GM19043 (cell line): Measurements from ENCODE around the gene MAP3K8.
A peak's percentile ranks its signal among the peaks of the same experiment; 100 is the strongest.

Source experiments
- ATAC-seq: cut with Tn5 transposase; IDR thresholded peaks from one replicate; pipeline ENCODE4 v1.9.1; 2021; ENCODE audit warnings: low read depth; ENCODE audit not compliant: unreplicated experiment

Gene MAP3K8

GRCh38 chr10:30433730-30434272 is at the start of gene MAP3K8:
MAP3K8 (plus strand) TSS chr10:30434184; CDS start chr10:30438939, 4,755 bp downstream.
- ATAC-seq: peak; percentile 43

- ATAC-seq: no peak
These were observed 49.2 kb upstream of the MAP3K8 start for GRCh38 chr10:30384701-30385201.

GRCh38 chr10:30386801-30387588 is 47.0 kb upstream of the MAP3K8 start:
- no peak for ATAC-seq

GRCh38 chr10:30387646-30388243 is 46.2 kb upstream of the MAP3K8 start:
- no peak for ATAC-seq

GRCh38 chr10:30389543-30389942 is 44.4 kb upstream of the MAP3K8 start:
- ATAC-seq: no peak

GRCh38 chr10:30390207-30390606 is 43.8 kb upstream of the MAP3K8 start:
- ATAC-seq: no peak

GRCh38 chr10:30391266-30391665 is 42.7 kb upstream of the MAP3K8 start:
- ATAC-seq: no peak

GRCh38 chr10:30392564-30392990 is 41.4 kb upstream of the MAP3K8 start:
- peak; percentile 86 for ATAC-seq

GRCh38 chr10:30396293-30396692 is 37.7 kb upstream of the MAP3K8 start:
- no peak for ATAC-seq

- ATAC-seq: no peak
These were observed 37.3 kb upstream of the MAP3K8 start for GRCh38 chr10:30396698-30397097.

- no peak for ATAC-seq
These were observed 35.8 kb upstream of the MAP3K8 start for GRCh38 chr10:30398193-30398592.

- ATAC-seq: no peak
These were observed 35.2 kb upstream of the MAP3K8 start for GRCh38 chr10:30398788-30399187.

GRCh38 chr10:30403494-30403893 is 30.5 kb upstream of the MAP3K8 start:
- no peak for ATAC-seq

- no peak for ATAC-seq
These were observed 29.4 kb upstream of the MAP3K8 start for GRCh38 chr10:30404540-30404939.

- ATAC-seq: no peak
These were observed 22.7 kb upstream of the MAP3K8 start for GRCh38 chr10:30411263-30411662.

- ATAC-seq: no peak
These were observed 21.1 kb upstream of the MAP3K8 start for GRCh38 chr10:30412901-30413300.

GRCh38 chr10:30413996-30414576 is 19.9 kb upstream of the MAP3K8 start:
- ATAC-seq: peak; percentile 59

- no peak for ATAC-seq
These were observed 18.4 kb upstream of the MAP3K8 start for GRCh38 chr10:30415593-30415992.

GRCh38 chr10:30417301-30417700 is 16.7 kb upstream of the MAP3K8 start:
- no peak for ATAC-seq

- ATAC-seq: peak; percentile 68
These were observed 13.7 kb upstream of the MAP3K8 start for GRCh38 chr10:30420266-30420665.

GRCh38 chr10:30420766-30421165 is 13.2 kb upstream of the MAP3K8 start:
- ATAC-seq: no peak
